Stimulated activated CD8-positive, alpha-beta memory T cell treated with anti-CD3 and anti-CD28 coated beads, Interleukin-4, amount 100 ng/mL, for 1 hour (primary cell): ENCODE data around the gene KLHL29.

Source experiments
- DNase-seq, 2 donors: peaks; one replicate each; pipeline ENCODE4 v3.0.0-alpha.2; 2020; ENCODE audit warnings: low read depth in 2 of 2, low spot score in 1 of 2

KLHL29 gene

DNA sequence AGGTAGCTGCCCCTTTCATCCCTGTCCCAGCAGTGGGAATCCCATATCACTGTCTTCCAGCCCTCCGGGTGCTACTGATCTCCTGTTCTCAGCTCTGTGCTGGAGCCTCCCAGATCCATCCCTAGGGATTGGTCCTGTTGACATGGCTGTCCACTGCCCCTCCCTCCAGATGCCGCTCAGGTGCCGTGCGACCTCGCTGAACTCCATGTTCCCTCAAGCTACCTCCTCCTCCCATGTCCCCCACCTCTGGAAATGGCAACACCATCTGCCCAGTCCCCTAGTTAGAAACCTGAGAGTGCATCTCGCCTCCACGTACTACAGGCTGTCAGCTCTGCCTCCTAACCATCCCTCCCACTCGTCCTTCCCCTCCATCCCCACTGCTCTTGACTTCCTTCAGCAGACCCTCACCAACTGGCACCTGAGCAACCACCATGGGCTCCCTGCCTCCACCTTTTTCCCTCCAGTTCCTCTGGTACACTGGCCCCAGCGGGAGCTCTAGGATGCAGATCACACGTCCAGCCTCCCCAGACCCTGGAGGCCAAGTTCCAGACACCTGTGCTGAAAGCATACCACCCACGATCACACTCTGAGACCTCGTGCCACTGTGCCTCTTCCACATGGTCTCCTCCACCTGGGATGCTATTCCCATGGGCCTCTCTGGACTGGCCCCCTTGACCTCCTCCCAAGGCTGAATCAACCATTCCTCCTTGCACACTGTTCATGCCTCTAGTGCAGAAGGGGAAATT lies 106.8 kb downstream of the KLHL29 start:
- DNase-seq: no peak

DNA sequence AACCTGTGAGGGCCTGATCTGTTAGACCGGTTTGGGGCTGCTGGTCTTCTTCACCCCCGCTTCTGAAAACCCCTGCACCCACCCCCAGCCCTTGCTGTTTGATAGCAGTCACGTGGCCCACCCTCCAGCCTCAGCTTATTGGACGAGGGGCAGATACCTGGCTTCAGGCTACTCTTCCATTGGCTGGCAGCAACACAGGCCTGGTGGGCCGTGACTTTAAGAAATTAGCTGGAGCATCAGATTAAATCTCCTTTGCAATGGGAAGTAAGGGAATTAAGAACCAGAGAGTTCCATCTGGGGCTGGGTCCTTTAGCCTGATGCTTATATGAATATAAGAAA lies 107.3 kb downstream of the KLHL29 start:
- no peak for DNase-seq

DNA sequence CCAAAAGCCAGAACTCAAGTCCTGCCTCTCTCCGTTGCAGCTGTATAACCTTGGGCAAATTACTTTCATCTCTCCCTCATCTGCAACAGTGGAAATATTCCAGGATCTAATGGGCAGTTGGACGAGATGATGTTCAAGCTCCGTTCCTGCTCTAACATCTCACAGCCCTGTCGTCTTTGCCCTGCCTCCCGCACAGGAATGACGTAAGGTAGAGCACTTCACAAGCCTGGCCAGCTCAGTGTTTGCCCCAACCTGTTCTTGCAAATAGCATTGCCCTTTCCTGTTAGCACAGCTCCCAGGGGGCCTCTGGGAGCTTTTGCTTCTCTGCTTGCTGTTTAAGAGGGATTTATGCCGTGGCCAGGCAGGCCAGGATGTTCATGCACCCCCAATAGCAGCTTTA lies 107.9 kb downstream of the KLHL29 start:
- DNase-seq: no peak

- DNase-seq: no peak
These were observed 108.9 kb downstream of the KLHL29 start for GRCh38 chr2:23493846-23494245.

- no peak for DNase-seq
These were observed 109.3 kb downstream of the KLHL29 start for GRCh38 chr2:23494286-23494685.

DNA sequence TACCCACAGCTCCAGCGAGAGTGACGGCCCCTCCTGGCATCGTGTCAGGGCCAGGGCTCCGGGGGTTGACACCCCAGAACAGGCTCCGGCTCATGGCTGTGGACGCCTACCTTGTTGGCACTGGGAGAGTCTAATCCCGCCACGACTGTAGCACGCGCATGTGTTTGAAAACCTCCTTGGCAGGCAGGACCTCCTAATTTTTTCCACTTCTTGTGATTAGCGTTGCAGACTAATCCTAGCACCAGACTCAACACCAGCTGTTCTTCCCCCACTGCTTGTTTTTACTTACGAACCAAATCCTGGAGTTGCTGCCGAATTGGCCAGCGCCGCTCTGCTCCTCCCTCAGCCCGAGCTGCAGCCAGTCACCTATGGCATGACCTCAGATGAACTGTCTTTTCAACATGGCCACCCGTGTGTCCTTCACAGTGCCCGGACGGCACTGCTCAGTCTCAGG lies 110.7 kb downstream of the KLHL29 start:
- no peak for DNase-seq

DNA sequence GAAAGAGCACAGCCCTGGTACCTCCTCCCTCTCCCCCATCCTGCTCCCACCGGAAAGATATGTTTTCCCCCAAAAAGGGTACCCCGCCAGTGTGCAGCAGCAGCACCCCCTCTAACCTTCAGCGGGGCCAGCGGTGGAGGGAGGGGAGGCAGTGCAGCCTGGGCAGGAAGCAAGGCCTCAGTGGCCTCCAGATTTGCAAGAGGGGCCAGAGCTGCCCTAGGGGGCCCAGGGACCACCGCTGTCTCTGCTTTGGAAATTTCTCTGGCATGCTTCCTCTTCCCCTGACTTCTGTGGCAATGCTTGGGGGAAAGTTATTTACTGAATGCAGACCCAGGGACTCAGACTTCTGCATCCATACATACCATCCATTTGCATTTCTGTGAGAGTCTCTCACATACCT lies 111.5 kb downstream of the KLHL29 start:
- DNase-seq: no peak

DNA sequence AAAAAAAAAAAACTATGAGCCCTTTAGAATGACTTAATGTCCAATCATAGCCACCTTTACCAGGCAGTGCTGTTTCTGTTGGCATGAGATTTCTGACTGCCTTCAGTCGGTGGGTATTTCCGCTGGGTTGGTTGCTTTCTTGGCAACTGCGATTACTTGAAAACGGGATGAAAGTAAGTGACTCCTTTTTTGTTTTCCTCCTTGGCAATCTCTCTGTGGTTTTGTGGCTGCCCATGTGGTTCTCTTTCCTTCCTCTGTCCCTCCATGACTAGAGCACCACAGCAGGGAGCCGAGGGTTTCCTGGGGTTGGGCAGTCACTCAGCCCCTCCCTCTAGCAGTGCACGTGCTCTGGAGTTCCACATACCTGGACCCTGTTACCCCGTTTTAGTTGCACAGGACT lies 112.1 kb downstream of the KLHL29 start:
- DNase-seq: no peak

GRCh38 chr2:23497536-23497935 lies 112.6 kb downstream of the KLHL29 start:
- DNase-seq: no peak

DNA sequence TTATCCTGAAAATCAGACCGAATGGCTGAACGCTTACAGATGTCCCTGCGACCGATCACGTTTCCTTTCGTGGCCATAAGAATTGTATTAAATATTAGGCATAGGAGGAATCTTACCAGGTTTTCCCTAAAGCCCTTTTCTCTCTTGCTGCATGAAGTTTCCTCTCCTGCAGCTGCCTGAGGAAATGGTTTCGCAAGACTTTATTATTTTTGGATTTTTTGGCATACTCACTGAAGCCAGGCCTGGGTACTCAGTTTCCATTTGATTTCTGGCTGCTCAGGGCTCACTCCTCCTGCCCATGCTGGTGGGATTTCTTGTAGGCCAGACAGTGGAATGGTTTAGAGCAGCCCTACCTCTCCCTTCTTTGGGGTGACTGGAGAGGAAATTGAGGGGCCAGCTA lies 114.0 kb downstream of the KLHL29 start:
- no peak for DNase-seq

GRCh38 chr2:23499439-23499838 lies 114.5 kb downstream of the KLHL29 start:
- no peak for DNase-seq

DNA sequence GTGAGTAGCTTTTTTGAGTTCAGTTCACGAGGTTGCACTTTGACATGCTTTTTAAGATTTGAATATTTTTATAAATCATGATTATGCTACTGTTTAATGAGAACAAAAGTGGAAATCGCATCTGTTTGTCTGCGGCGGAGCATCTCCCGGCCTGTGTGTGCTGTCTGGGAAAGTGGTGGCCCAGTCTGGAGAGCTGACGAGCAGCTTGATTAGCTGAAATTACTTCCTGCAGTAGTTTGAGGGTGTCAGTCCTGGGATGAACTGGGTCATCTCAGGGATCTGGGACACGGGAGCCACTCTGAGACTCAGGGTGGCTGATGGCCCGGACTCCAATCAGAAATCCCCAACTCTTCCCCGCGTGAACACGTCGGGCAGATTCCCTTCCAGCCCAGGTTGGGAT lies 115.9 kb downstream of the KLHL29 start:
- no peak for DNase-seq

DNA sequence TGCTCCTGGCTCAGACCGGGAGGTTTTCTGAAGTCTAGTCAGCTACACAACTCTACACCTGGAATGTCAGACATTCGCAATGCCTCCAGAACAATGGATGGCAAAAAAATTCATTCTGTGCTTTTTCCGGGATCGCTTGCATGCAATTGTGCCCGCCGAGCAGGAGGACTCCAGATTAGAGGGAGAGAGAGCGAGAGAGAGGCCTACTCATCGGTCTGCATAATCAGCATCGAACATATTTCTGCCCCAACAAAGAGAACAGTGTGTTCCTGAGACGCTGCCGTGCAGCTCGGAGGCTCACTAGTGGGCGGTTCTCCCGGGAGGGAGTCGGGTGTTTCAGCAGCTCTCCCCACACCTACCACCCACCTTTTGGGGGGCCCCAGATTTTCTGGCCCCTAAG lies 117.1 kb downstream of the KLHL29 start:
- DNase-seq: no peak

- no peak for DNase-seq
These were observed 118.1 kb downstream of the KLHL29 start for GRCh38 chr2:23503097-23503496.

DNA sequence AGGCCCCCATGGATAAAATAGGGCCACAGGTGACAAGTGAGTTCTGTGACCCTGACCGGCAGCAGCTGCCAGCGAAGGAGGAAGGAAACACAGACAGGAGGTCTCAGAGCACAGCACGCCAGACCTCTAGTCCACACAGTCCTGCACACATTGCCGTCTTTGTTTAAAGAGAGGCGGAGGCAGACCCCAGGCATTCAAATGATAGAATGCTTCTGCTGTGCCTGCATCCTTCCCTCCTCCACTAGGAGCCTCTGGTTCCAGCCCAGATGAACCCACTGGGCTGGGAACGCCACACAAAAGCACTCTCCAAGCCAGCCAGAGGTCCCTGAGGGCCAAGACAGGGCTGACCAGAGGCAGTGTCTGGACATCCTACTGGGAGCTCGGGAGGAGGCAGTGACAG lies 118.7 kb downstream of the KLHL29 start:
- no peak for DNase-seq

GRCh38 chr2:23504591-23504990 lies 119.6 kb downstream of the KLHL29 start:
- no peak for DNase-seq

- DNase-seq: no peak
These were observed 120.4 kb downstream of the KLHL29 start for GRCh38 chr2:23505218-23505983.

GRCh38 chr2:23505984-23506380 lies 121.0 kb downstream of the KLHL29 start:
- no peak for DNase-seq

DNA sequence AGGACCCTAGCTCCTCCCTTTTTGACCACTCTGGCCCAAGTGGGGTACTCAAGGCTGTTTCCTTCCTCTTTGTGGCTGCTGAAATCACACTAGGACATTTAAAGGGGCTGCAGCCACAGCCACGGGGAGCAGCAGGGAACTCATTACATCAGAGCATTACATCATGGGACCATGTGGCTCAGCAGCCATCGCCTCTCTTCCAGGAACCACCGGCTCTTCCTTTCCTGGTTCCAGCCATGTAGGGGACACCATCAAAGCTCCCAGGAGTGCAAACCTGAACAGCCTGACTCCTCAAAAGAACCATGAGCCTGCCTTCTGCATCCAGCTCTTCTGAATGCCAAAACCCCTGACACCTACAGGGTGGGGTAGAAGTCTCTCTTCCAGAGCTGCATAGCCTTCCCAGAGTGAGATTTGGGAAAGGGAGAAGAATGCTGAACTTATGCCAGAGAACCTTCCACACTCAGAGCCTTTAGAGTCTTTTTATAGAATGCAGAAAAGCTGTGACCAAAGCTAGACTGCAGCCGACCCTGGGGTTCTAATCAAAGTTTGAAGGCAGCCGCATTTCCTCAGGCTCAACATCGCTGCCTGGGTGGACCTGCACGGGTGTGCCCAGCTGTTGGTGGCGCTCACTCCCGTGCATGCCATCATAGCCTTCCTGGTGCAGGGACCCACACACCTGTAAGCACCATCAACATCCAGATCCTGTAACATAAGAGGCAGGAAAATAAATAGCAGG lies 121.7 kb downstream of the KLHL29 start:
- DNase-seq: no peak

DNA sequence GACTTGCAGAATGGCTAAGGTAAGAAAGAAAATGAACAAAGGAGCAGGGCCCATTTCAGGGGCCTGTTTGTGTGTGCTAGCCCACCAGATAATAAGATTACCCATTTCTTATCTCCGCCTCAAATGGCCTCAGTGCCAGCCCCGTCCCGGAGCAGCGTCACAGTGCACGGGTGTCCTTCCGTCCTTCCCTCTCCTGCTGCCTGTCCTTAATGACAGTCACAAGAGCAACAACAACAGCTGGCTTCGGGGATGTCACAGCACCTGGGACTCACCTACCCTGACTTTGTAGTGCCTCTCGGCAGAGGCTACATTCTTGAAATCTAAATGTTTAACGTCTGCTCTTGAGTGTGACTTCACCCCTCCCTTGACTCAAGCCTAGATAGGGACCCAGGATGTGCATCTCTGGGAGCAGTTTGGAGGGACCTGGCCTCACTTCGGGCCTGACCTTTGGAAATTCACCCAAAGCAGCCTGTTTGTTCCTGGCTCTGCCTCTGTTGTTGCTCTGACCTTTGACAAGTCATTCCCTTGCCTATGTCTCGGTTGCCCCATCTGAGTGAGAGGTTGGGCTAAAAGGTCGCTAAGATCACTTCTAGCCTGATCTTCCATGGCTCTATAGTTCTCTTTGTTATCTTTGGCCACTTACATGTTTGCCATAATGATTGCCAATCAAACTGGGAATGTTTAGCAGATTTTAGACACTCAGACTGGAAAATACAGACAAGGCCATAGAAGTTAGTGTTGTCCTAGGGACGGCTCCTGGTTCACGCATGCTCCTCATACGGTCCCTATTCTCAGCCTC lies 122.5 kb downstream of the KLHL29 start:
- no peak for DNase-seq

DNA sequence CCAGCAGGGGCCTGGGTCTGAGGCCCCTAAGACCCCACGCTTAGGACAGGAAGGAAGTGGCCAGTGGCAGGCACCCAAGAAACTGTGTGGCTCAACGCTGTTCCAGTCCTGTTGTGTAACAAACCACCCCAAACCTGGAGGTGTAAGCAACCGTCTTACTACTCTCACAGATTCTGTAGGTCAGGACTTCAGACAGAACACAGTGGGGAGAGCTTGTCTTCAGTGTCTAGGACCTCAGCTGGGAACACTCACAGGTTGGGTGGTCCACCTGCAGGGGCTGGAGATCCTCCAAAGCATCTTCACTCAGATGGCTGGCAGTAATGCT lies 123.0 kb downstream of the KLHL29 start:
- DNase-seq: no peak
